Endometrial microvascular endothelial cells (primary cell): ENCODE measurements around the gene MBNL2. TPM values are rescaled to one million over a fixed set of nuclear protein-coding genes. Genes with fewer than 3 reads are reported as not detected.

Source experiments
- in situ Hi-C: cut with HindIII; loops from 2 replicates; pipeline ENCODE4 v1.10.0; 2017; ENCODE audit warnings: low sequenced_read_pairs, low pct_unique_long_range_greater_than_20kb; ENCODE audit errors: inconsistent ontology term
- total RNA-seq: library from RNA; depleted of rRNA; stranded (reverse); fragments of >200 nt; gene quantifications from one replicate; pipeline ENCODE4 v1.2.3, GENCODE V29; 2015; ENCODE audit errors: inconsistent ontology term

Gene MBNL2, protein sequence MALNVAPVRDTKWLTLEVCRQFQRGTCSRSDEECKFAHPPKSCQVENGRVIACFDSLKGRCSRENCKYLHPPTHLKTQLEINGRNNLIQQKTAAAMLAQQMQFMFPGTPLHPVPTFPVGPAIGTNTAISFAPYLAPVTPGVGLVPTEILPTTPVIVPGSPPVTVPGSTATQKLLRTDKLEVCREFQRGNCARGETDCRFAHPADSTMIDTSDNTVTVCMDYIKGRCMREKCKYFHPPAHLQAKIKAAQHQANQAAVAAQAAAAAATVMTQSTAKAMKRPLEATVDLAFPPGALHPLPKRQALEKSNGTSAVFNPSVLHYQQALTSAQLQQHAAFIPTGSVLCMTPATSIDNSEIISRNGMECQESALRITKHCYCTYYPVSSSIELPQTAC
- total RNA-seq = 76.1 TPM

DNA sequence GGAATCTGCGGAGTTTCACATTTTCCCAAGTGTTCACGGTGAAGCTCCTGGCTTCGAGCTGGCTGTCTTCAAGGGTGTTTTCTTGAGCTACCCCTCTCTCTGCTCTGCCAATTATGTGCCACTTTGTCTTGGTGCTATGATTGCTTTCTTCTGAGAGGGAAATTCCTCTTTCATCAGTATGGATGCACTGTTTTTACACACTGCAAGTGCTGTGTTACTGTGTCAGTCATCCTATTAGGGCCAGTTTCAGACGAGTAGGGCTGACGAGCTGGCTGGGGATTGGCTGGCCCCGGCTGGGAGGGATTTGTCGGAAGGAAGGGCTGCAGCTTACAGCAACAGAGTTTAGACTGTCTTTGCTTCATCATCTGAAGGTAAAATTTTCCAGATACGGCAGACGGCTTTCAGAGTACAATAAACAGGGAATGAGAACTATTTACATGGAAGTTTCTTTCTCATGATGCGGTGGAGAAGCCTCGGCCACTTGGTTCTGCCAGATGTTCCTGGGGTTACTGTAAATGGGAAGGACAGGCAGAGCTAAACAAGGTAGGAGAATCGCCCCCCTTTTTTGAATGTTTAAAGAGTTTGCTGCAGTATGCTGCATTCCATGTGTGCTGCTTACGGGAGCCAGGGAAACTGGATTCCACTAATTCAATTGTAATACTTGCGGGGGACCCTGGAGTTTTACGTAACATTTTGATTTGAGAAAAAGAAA, at the start of gene MBNL2:
MBNL2 (plus strand) TSS at position 345 of the 712 bp plus-strand sequence. CDS start 53,903 bp downstream, outside the sequence.
- in situ Hi-C loops = loop anchor here (10.0 to 25.0 kb wide), 3 partner anchors 110 to 213 kb away; partner anchors contain the start of gene RAP2A

- in situ Hi-C loops = no loop called here
Observed at GRCh38 chr13:97174638-97175037, 47.5 kb upstream of the MBNL2 start.

DNA sequence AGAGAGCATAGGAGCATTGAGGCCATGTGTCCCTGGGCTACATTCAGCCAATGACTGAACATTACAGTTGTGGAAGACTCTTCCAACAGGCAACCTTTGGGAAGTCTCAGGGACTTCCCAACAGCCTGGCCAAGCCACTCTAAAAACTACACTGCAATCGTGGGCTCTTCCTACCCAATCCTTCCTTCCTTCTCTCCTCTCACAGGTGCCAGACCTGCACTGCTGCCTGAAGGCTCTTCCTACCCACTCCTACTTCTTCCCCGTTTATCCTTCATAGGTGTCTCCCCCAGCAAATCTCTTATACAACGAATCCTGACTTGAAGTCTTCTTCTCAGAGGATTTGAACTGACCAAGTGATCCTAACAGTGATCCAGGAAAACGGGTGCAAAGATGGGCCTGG, 47.1 kb upstream of the MBNL2 start:
- in situ Hi-C loops = no loop called here

- in situ Hi-C loops = no loop called here
Observed at GRCh38 chr13:97179501-97179900, 42.6 kb upstream of the MBNL2 start.

GRCh38 chr13:97182111-97182890, 39.8 kb upstream of the MBNL2 start:
- in situ Hi-C loops = no loop called here

GRCh38 chr13:97185291-97185690, 36.8 kb upstream of the MBNL2 start:
- in situ Hi-C loops = no loop called here

- in situ Hi-C loops = no loop called here
Observed at GRCh38 chr13:97185751-97186150, 36.4 kb upstream of the MBNL2 start.

DNA sequence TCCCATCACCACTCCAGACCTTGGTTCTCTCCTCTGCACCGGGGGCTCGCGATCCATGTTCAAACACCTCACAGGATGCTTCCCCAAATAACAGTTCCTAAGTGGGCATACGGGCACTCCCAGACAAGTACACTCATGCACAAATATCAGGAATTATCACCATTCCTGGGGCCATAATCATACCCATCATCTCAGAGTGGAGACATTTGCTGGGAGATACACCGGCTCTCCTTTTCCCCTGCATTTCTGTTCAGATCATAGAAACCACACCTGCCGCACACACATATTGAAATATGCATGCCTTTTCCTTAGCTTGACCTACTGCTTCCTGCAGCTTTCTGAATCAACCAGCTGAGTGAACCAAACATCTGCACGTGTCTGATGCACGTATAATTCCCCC, 33.9 kb upstream of the MBNL2 start:
- in situ Hi-C loops = no loop called here

- in situ Hi-C loops = no loop called here
Observed at GRCh38 chr13:97189928-97190327, 32.2 kb upstream of the MBNL2 start.

GRCh38 chr13:97191142-97191541, 31.0 kb upstream of the MBNL2 start:
- in situ Hi-C loops = no loop called here

GRCh38 chr13:97191615-97192014, 30.5 kb upstream of the MBNL2 start:
- in situ Hi-C loops = no loop called here

DNA sequence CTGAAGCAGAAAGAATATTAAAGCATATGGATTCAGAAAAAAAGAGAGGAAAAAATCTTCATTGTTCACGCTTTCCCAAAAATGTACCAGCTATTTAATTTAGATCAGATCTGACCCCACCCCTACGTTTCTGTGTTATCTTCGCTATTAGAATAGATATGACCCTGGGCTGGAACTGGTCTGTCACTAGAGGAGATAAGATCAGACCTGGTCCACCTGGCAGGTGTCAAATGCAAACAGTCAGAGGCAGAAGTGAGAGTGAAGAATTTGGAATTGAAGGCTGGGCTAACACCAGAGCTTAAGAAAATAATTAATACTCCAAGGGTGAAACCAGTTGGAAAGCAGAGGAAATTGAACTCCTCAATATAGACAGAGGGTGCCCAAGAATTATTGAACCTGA, 30.0 kb upstream of the MBNL2 start:
- in situ Hi-C loops = no loop called here

- in situ Hi-C loops = no loop called here
Observed at GRCh38 chr13:97193577-97193976, 28.6 kb upstream of the MBNL2 start.

GRCh38 chr13:97194479-97194878, 27.7 kb upstream of the MBNL2 start:
- in situ Hi-C loops = no loop called here

DNA sequence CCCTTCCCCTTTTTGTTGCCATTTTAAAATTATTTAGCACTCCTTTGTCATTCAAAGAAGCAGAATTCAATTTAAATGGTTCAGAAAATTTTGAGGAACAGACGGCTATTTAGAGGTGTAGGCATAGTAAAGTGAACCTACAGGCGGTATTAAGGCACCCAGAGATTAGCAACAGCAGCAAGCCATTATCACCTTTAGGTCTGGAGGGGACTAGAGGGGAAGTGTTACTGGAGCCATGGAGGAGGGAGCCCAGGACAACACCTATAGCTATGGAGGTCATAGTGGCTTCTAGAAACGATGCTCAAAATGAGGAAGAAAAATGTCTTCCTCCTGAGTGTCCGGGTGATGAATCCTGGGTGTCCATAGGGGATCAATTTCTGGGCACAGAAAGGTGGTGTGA, 25.8 kb upstream of the MBNL2 start:
- in situ Hi-C loops = no loop called here

- in situ Hi-C loops = no loop called here
Observed at GRCh38 chr13:97198753-97199152, 23.4 kb upstream of the MBNL2 start.

- in situ Hi-C loops = no loop called here
Observed at GRCh38 chr13:97199451-97199850, 22.7 kb upstream of the MBNL2 start.

- in situ Hi-C loops = loop anchor here (25.0 kb wide), 2 partner anchors 88 to 137 kb away; no protein-coding TSS in a partner anchor
Observed at GRCh38 chr13:97200081-97200942, 21.8 kb upstream of the MBNL2 start.
